Kasumi-1 (cell line): ENCODE measurements around the gene IQCK.

ENCODE experiments used
- DNase-seq, 2 experiments: peaks; one replicate each; lab custom pipeline; 2025; lab: John Stamatoyannopoulos, UW

IQCK gene

GRCh38 chr16:19804538-19805323, 86.7 kb downstream of the IQCK start:
- peak; percentile 45 to 59 for DNase-seq

- no peak for DNase-seq
These were observed 87.5 kb downstream of the IQCK start for GRCh38 chr16:19805459-19806162.

GRCh38 chr16:19808061-19808641, 90.1 kb downstream of the IQCK start:
- no peak for DNase-seq

GRCh38 chr16:19809121-19809635, 91.1 kb downstream of the IQCK start:
- peak; percentile 3 to 18 for DNase-seq

- no peak for DNase-seq
These were observed 91.6 kb downstream of the IQCK start for GRCh38 chr16:19809693-19810092.

GRCh38 chr16:19810817-19811731, 93.0 kb downstream of the IQCK start:
- no peak for DNase-seq

GRCh38 chr16:19812986-19813385, 94.9 kb downstream of the IQCK start:
- DNase-seq: no peak

- DNase-seq: no peak
These were observed 97.3 kb downstream of the IQCK start for GRCh38 chr16:19815418-19815817.

GRCh38 chr16:19817122-19817521, 99.1 kb downstream of the IQCK start:
- DNase-seq: no peak

- DNase-seq: no peak
These were observed 99.8 kb downstream of the IQCK start for GRCh38 chr16:19817875-19818274.

GRCh38 chr16:19822533-19822932, 104.5 kb downstream of the IQCK start:
- DNase-seq: no peak

GRCh38 chr16:19823322-19823721, 105.3 kb downstream of the IQCK start:
- DNase-seq: no peak

- no peak for DNase-seq
These were observed 106.1 kb downstream of the IQCK start for GRCh38 chr16:19824216-19824615.

GRCh38 chr16:19829844-19830692, 112.0 kb downstream of the IQCK start:
- no peak for DNase-seq

- DNase-seq: no peak
These were observed 113.0 kb downstream of the IQCK start for GRCh38 chr16:19830902-19831560.

- no peak for DNase-seq
These were observed 113.6 kb downstream of the IQCK start for GRCh38 chr16:19831678-19832077.

GRCh38 chr16:19833176-19833575, 115.1 kb downstream of the IQCK start:
- DNase-seq: no peak

- no peak for DNase-seq
These were observed 115.5 kb downstream of the IQCK start for GRCh38 chr16:19833581-19833980.

- no peak for DNase-seq
These were observed 117.1 kb downstream of the IQCK start for GRCh38 chr16:19835196-19835595.

- no peak for DNase-seq
These were observed 117.9 kb downstream of the IQCK start for GRCh38 chr16:19835968-19836421.
